ENCODE measurements around the gene CFAP251.
"Not testable (repeated sequence)": the region's sequence is repeated elsewhere in the genome, so short reads cannot be mapped to it uniquely, and the experiment has no call there.

Gene CFAP251

DNA sequence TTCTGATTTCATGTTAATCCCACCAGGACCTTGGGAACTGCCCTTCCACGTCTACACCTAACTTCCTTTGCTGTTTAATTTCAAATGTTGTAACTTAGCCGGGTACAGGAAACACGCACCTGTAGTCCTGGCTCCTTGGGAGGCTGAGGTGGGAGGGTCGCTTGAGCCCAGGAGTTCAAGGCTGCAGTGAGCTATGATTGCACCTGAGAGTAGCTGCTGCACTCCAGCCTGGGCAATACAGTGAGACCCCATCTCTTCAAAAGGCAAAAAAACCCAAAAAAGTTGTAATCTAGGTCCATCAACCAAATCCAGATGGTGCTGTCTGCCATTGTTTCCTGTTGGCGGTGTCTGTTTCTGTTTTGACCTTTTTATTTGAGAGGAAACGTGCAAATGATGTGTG lies 117.8 kb downstream of the CFAP251 start:
- TF ChIP-seq ZNF274 (IDR thresholded peaks at IDR 0.05; ENCODE audit: low read depth, low read length) = no peak
- H3K4me3 ChIP-seq (ENCODE audit: low read length) = no peak overlapping the region

GRCh38 chr12:122040579-122041386 lies 122.4 kb downstream of the CFAP251 start:
- no peak overlapping the region for H3K4me3 ChIP-seq (ENCODE audit: low read length)
- no peak for TF ChIP-seq ZNF274 (IDR thresholded peaks at IDR 0.05; ENCODE audit: low read depth, low read length)

GRCh38 chr12:122041458-122041857 lies 123.1 kb downstream of the CFAP251 start:
- not testable (repeated sequence) for H3K4me3 ChIP-seq (ENCODE audit: low read length)

- no peak overlapping the region for H3K4me3 ChIP-seq (ENCODE audit: low read length)
- TF ChIP-seq ZNF274 (IDR thresholded peaks at IDR 0.05; ENCODE audit: low read depth, low read length) = no peak
Observed at GRCh38 chr12:122042910-122043309, 124.5 kb downstream of the CFAP251 start.

GRCh38 chr12:122043476-122043875 lies 125.1 kb downstream of the CFAP251 start:
- no peak for TF ChIP-seq ZNF274 (IDR thresholded peaks at IDR 0.05; ENCODE audit: low read depth, low read length)
- H3K4me3 ChIP-seq (ENCODE audit: low read length) = no peak overlapping the region

- TF ChIP-seq ZNF274 (IDR thresholded peaks at IDR 0.05; ENCODE audit: low read depth, low read length) = no peak
- H3K4me3 ChIP-seq (ENCODE audit: low read length) = no peak overlapping the region
Observed at GRCh38 chr12:122045262-122045661, 126.9 kb downstream of the CFAP251 start.

DNA sequence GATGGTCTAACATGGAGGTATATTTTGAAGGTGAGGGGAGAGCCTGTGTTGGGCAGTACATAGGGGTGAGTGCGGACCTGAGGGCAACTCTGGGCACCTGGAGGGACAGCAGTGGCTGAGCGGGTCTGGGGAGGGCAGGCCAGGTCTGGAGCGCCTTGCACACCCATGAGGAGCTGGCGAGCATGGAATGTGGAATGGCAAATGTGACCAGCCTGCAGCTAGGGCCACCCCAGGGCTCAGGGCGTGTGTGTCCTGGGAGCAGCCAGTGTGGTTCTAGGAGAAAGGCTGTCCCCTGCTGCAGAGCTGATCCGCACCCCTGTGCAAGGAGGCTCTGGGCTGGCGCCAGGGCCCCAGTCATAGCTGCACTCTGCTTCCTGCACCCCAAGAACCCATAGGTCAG lies 127.8 kb downstream of the CFAP251 start:
- H3K4me3 ChIP-seq (ENCODE audit: low read length) = no peak overlapping the region
- no peak for TF ChIP-seq ZNF274 (IDR thresholded peaks at IDR 0.05; ENCODE audit: low read depth, low read length)

GRCh38 chr12:122048151-122048550 lies 129.8 kb downstream of the CFAP251 start:
- H3K4me3 ChIP-seq (ENCODE audit: low read length) = no peak overlapping the region
- TF ChIP-seq ZNF274 (IDR thresholded peaks at IDR 0.05; ENCODE audit: low read depth, low read length) = no peak

GRCh38 chr12:122049827-122050226 lies 131.4 kb downstream of the CFAP251 start:
- no peak overlapping the region for H3K4me3 ChIP-seq (ENCODE audit: low read length)
- no peak for TF ChIP-seq ZNF274 (IDR thresholded peaks at IDR 0.05; ENCODE audit: low read depth, low read length)

DNA sequence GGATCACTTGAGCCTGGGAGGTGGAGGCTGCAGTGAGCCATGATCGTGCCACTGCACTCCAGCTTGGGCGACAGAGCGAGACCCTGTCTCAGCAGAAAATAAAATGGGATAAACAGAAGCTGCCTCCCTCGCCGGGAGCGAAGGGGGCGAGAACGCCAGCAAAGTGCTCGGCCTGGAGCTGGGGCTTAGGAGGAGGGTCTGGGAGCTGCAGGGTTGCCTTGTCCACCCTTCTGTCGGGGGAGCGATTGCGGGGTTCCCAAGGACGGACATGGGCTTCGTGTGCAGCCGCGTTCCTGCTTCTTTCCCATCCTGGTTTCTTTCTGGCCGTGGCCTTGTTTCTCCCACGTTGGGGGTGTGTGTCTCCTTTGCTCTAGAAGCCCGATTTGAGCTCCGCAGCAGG lies 132.3 kb downstream of the CFAP251 start:
- no peak for TF ChIP-seq ZNF274 (IDR thresholded peaks at IDR 0.05; ENCODE audit: low read depth, low read length)
- no peak overlapping the region for H3K4me3 ChIP-seq (ENCODE audit: low read length)

- TF ChIP-seq ZNF274 (IDR thresholded peaks at IDR 0.05; ENCODE audit: low read depth, low read length) = no peak
- H3K4me3 ChIP-seq (ENCODE audit: low read length) = no peak overlapping the region
Observed at GRCh38 chr12:122051231-122051876, 133.0 kb downstream of the CFAP251 start.

DNA sequence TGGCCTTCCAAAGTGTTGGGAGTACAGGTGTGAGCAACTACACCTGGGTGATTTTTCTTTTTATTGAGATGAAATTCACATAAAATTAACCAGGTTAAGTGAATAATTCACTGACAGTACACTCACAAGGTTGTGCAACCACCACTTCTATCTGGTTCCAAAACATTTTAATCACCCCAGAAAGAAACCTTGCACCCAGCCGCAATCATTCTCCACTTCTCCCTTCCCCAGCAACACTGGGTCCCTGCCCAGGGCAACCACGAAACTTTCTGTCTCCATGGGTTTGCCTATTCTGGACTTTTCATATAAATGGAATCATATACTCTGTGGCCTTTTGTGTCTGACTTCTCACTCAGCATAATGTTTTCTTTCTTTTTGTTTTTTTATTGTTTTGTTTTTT lies 133.9 kb downstream of the CFAP251 start:
- no peak for TF ChIP-seq ZNF274 (IDR thresholded peaks at IDR 0.05; ENCODE audit: low read depth, low read length)
- H3K4me3 ChIP-seq (ENCODE audit: low read length) = no peak overlapping the region
